HG03103 (cell line): Measurements from ENCODE around the gene TECPR2.
"Not testable (repeated sequence)": the region's sequence is repeated elsewhere in the genome, so short reads cannot be mapped to it uniquely, and the experiment has no call there.

Source experiments
- ATAC-seq: cut with Tn5 transposase; IDR thresholded peaks from one replicate; pipeline ENCODE4 v1.9.1; 2021; ENCODE audit warnings: low read depth; ENCODE audit not compliant: unreplicated experiment

Gene TECPR2

DNA sequence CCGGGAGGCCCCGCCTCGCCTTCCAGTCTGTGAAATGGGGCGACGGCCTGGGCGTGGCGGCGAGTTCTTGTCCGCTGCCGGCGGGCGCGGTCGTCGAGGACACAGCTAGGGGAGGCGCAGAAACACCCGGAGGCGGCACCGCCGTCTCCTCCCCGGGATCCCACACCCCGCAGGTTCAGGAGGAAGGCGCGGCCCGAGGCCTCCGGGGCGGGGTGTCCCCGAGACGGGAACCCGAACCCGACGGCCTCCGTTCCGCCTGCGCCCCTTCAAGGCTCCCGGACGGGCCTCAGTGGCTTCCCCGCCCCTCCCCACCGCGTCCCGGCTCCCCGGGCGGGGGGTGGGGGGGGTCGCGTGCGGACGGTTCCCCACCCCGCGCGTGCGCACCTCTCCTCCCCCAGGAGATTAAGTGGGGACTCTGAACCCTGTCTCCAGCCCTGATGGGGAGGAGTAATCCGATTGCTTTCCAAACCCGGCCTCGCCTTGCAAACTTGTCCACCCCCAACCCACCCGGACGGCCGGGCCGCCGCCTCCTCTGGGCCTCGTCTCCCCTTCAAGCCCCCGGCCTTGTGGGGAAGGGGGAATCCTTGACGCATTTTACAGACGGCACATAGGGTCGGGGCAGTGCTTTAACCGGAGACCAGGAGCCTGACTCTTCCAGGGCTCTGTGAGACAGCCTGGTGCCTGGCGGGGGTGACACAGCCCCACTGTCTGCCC lies 182.2 kb downstream of the TECPR2 start:
- no peak for ATAC-seq

DNA sequence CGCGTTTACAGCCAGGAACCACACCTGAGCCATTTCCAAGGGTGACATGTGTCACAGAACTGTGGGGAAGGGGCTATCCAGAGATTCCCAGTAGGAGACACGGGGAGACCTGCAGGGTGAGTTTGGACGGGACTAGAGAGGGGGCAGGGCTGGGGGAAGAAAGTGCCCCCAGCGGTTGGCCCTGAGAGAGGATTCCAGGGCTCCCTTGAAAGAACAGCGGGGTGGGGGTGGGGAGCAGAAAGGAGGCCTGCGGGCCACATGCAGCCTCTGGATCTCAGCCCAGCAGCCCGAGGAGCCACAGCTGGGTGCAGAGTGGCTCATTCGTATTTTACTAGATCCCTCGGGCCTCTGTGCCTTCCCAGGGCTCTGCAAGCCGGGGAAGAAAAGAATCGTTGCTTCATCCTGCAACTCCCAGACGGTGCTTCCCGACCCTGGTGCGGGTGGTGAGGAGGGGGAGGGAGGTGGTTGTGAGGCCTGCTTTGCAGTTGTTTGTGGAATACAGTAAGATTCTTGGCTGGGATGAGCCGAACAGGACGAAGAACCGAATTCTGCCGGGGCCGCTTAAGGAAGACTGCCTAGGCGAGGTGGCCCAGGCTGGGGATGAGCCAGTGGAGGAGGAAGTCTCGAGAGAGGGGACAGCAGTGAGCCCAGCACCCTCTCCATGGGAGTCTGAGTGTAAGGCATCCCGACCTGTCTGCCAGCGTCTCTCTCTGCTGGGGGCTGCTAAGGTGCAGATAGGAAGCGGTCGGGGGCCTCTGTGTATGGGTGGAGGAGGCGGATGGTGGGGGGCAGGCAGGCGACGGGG lies 182.9 kb downstream of the TECPR2 start:
- ATAC-seq = no peak

DNA sequence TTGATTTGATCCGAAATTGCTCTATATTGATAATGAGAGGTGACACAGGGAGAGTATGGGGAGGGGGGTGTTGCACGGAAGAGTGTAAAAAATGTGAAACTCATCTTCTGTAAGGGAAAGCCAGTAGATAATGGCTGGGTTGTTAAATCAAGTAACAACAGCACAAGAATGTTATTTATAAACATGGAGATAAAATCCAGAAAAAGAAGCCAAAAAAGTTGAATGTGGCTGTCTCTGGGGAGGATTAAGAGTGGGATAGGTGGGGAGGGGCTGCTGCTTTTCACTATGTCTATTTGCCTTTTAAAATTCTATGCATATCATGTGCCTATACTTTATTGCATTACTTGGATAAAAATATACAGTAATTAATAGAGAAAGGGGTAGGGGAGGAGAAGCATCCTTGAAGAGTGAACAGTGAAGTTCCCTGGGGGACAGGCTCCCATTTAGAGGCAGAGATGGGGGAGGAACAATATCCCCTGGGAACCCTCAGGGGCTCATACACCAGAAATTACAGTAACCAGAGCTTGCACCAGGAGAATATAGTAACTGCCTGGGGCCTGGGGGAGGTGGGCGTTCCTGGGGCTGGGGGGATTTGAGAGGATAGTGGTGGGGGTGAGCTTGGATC lies 186.0 kb downstream of the TECPR2 start:
- ATAC-seq = no peak

DNA sequence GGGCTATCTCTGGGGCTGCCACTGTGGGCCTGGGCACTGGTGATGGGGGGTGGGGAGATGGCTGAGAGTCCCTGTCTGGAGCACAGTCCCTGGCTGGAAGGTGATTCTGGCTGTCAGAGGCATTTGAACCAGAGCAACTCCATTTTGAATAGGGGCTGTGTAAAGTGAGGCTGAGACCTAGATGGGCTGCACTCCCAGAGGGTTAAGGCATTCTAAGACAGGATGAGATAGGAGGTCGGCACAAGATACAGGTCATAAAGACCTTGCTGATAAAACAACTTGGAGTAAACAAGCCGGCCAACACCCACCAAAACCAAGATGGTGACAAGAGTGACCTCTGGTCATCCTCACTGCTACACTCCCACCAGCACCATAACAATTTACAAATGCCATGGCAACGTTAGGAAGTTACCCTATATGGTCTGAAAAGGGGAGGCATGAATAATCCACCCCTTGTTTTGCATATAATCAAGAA lies 188.2 kb downstream of the TECPR2 start:
- ATAC-seq = not testable (repeated sequence)
